ENCODE data around the gene SNX9.

Gene SNX9

GRCh38 chr6:157830354-157831017 lies 7.4 kb downstream of the SNX9 start:
- TF ChIP-seq USF1 (IDR thresholded peaks at IDR 0.05) = no peak
- TF ChIP-seq TCF12 (IDR thresholded peaks at IDR 0.05; ENCODE audit: low read depth) = no peak
- no peak for TF ChIP-seq FOXM1 (IDR thresholded peaks at IDR 0.05; ENCODE audit: borderline replicate concordance, low read depth)

GRCh38 chr6:157831018-157831369 lies 7.9 kb downstream of the SNX9 start:
- TF ChIP-seq TCF12 (IDR thresholded peaks at IDR 0.05; ENCODE audit: low read depth) = no peak

- TF ChIP-seq EP300 (IDR thresholded peaks at IDR 0.05; ENCODE audit: borderline replicate concordance) (no peak), ZBTB7A (IDR thresholded peaks at IDR 0.05; ENCODE audit: low read depth) (no peak), NFIC (IDR thresholded peaks at IDR 0.05) (no peak), TEAD4 (IDR thresholded peaks at IDR 0.05) (no peak), RAD21 (IDR thresholded peaks at IDR 0.05; ENCODE audit: low read depth) (no peak), TAF1 (IDR thresholded peaks at IDR 0.05; ENCODE audit: low read depth) (no peak), MAX (IDR thresholded peaks at IDR 0.05) (no peak), CREB1 (IDR thresholded peaks at IDR 0.05; ENCODE audit: low read depth) (no peak), EGR1 (IDR thresholded peaks at IDR 0.05) (no peak), USF1 (IDR thresholded peaks at IDR 0.05) (no peak), TCF12 (IDR thresholded peaks at IDR 0.05; ENCODE audit: low read depth) (no peak), FOXM1 (IDR thresholded peaks at IDR 0.05; ENCODE audit: borderline replicate concordance, low read depth) (no peak), CEBPB (IDR thresholded peaks at IDR 0.05) (no peak), REST (IDR thresholded peaks at IDR 0.05; ENCODE audit: low read depth) (no peak), YY1 (IDR thresholded peaks at IDR 0.05; ENCODE audit: low read depth) (no peak)
These were observed 8.6 kb downstream of the SNX9 start for GRCh38 chr6:157831424-157832249.

- TF ChIP-seq TAF1 (IDR thresholded peaks at IDR 0.05; ENCODE audit: low read depth) (0 out of 2 replicates have a peak, but pooled peaks have one; percentile 19), RAD21 (IDR thresholded peaks at IDR 0.05; ENCODE audit: low read depth) (no peak), EP300 (IDR thresholded peaks at IDR 0.05; ENCODE audit: borderline replicate concordance) (no peak), YY1 (IDR thresholded peaks at IDR 0.05; ENCODE audit: low read depth) (no peak), TCF12 (IDR thresholded peaks at IDR 0.05; ENCODE audit: low read depth) (no peak), REST (IDR thresholded peaks at IDR 0.05; ENCODE audit: low read depth) (no peak), CEBPB (IDR thresholded peaks at IDR 0.05) (no peak)
These were observed 9.4 kb downstream of the SNX9 start for GRCh38 chr6:157832250-157832967.

GRCh38 chr6:157834549-157834948 lies 11.5 kb downstream of the SNX9 start:
- TF ChIP-seq USF1 (IDR thresholded peaks at IDR 0.05) = no peak
- no peak for TF ChIP-seq REST (IDR thresholded peaks at IDR 0.05; ENCODE audit: low read depth)
- TF ChIP-seq CEBPB (IDR thresholded peaks at IDR 0.05) = no peak
- no peak for TF ChIP-seq FOXM1 (IDR thresholded peaks at IDR 0.05; ENCODE audit: borderline replicate concordance, low read depth)
- no peak for TF ChIP-seq RAD21 (IDR thresholded peaks at IDR 0.05; ENCODE audit: low read depth)
- TF ChIP-seq CREB1 (IDR thresholded peaks at IDR 0.05; ENCODE audit: low read depth) = no peak
- no peak for TF ChIP-seq TEAD4 (IDR thresholded peaks at IDR 0.05)
- TF ChIP-seq TAF1 (IDR thresholded peaks at IDR 0.05; ENCODE audit: low read depth) = no peak
- TF ChIP-seq MAX (IDR thresholded peaks at IDR 0.05) = no peak
- TF ChIP-seq EP300 (IDR thresholded peaks at IDR 0.05; ENCODE audit: borderline replicate concordance) = no peak
- no peak for TF ChIP-seq TCF12 (IDR thresholded peaks at IDR 0.05; ENCODE audit: low read depth)
- TF ChIP-seq YY1 (IDR thresholded peaks at IDR 0.05; ENCODE audit: low read depth) = no peak
- no peak for TF ChIP-seq ZBTB7A (IDR thresholded peaks at IDR 0.05; ENCODE audit: low read depth)
- TF ChIP-seq NFIC (IDR thresholded peaks at IDR 0.05) = no peak
- TF ChIP-seq EGR1 (IDR thresholded peaks at IDR 0.05) = no peak

Data from Ishikawa (cell line).